Lower lobe of right lung (tissue), 2 donors: ENCODE results near the gene RPLP2. TPM values are rescaled to one million over a fixed set of nuclear protein-coding genes. Genes with fewer than 3 reads are reported as not detected.

ENCODE experiments used
- ATAC-seq, 2 donors: fragments of 200-7000 bp; cut with Tn5 transposase; one replicate each; pipeline ENCODE4 v1.9.1; 2020 to 2022; ENCODE audit warnings: mild to moderate bottlenecking in 2 of 2, moderate library complexity in 2 of 2
- DNase-seq: peaks from one replicate; pipeline ENCODE4 v3.0.0-alpha.2; 2020
- H3K27ac ChIP-seq: fragments of 200-600 bp; one replicate; pipeline ENCODE4 v1.8.0; 2022
- H3K27me3 ChIP-seq: fragments of 200-600 bp; one replicate; pipeline ENCODE4 v1.8.0; 2022; ENCODE audit warnings: low read depth
- H3K36me3 ChIP-seq: fragments of 200-600 bp; one replicate; pipeline ENCODE4 v1.8.0; 2022; ENCODE audit warnings: mild to moderate bottlenecking
- H3K4me1 ChIP-seq: fragments of 200-600 bp; one replicate; pipeline ENCODE4 v1.8.0; 2022
- H3K4me3 ChIP-seq: fragments of 200-600 bp; one replicate; pipeline ENCODE4 v1.8.0; 2022; ENCODE audit warnings: mild to moderate bottlenecking
- H3K9me3 ChIP-seq: fragments of 200-600 bp; one replicate; pipeline ENCODE4 v1.8.0; 2022
- CTCF ChIP-seq: fragments of 200-600 bp; IDR thresholded peaks from one replicate; pipeline ENCODE4 v1.8.0; 2022; ENCODE audit warnings: antibody characterized with exemption, mild to moderate bottlenecking
- intact Hi-C: fragments of 100-400 bp; cut with DNase I; formaldehyde crosslinking; loops from one replicate; pipeline ENCODE4 v1.11.0; 2022
- total RNA-seq: library from RNA; stranded (reverse); fragmentation: NEBNext Ultra II Directional; extraction: Animal tissue kit (Norgen Biotek cat#: 25700); gene quantifications from one replicate; pipeline ENCODE4 v1.2.1, GENCODE V29; 2021
- donor health status: DM: no; HTN: yes; CAD: no; lungs with severe emphysema.

Gene RPLP2
- total RNA-seq, 1 donor from 2014 or later: 1,518 TPM

- no peak overlapping the region for H3K4me3 ChIP-seq
- intact Hi-C loops: no loop called here
These were observed 13.9 kb downstream of the RPLP2 start for GRCh38 chr11:823441-824291.

DNA sequence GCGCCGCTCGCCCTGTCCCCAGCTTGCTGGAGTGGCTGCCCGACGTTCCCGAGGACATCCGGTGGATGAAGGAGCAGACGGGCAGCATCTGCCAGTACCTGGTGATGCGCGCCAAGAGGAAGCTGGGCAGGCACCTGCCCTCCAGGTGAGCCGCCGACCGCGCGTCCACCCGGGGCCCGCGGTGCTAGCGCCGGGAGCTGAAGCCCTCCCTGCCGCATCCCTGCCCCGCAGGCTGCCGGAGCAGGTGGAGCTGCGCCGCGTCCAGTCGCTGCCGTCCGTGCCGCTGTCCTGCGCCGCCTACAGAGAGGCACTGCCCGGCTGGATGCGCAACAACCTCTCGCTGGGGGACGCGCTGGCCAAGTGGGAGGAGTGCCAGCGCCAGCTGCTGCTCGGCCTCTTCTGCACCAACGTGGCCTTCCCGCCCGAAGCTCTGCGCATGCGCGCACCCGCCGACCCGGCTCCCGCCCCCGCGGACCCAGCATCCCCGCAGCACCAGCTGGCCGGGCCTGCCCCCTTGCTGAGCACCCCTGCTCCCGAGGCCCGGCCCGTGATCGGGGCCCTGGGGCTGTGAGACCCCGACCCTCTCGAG lies 14.6 kb downstream of the RPLP2 start:
- Histone ChIP-seq H3K9me3 (no peaks in the 10 kb centered on the region), H3K27ac (no peak overlapping the region), H3K4me1 (peaks cover 65% of the 10 kb centered on the region), H3K4me3 (no peak overlapping the region), H3K27me3 (no peaks in the 10 kb centered on the region), H3K36me3 (peaks cover 42% of the 10 kb centered on the region)
- no peak for ATAC-seq
- intact Hi-C loops: no loop called here
- DNase-seq: no peak
- no peak for TF ChIP-seq CTCF

More at GRCh38 chr11:823441-824291, 13.9 kb downstream of the RPLP2 start:
- Histone ChIP-seq H3K27me3 (no peaks in the 10 kb centered on the region), H3K27ac (no peak overlapping the region), H3K4me1 (peaks cover 61% of the 10 kb centered on the region), H3K36me3 (peaks cover 42% of the 10 kb centered on the region), H3K9me3 (no peaks in the 10 kb centered on the region)
- no peak for DNase-seq
- ATAC-seq: no peak
- TF ChIP-seq CTCF: no peak

GRCh38 chr11:824942-825341 lies 15.2 kb downstream of the RPLP2 start:
- H3K27ac ChIP-seq: peak overlapping the region; percentile 86
- ATAC-seq: no peak

DNA sequence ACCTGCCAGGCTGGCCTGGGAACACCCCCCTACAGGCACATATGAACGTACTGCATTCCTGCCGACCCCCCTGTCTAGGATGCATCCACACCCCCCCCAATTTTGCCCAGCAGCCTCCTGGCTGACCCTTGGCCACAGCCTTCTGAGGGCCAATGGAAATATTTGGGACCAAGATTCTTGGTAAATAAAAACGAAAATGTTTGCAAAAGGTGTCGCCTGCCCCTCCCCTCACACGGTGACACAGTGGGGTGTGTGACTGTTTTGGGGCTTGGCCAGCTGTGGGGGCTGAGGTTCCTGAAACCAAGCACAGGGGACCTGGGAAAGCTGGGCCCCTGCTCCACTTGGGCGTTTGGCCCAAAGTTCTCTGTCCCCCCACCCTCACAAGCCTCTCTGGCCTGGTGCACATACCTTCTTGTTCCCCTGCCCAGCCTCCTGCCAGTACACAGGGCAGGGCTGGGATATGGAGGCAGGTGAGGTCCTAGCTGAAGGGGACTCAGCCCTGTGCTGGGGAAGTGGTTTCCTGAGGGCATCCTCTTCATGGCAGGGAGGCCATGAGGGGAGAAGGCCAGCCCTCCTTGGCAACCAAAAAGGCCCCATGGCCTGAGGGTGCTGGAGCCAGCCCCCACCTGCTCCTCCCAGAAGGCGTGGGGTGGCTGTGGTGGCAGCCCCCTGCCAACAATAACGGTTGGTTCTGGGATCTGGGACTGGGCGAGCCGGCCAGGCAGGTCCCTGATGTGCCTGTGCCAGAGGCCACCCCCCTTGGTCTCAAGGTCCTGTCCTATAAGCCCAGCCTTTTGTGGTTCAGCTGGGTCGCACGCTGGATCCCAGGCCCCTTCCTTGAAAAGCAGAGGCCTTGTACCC lies 15.8 kb downstream of the RPLP2 start:
- Histone ChIP-seq H3K4me3 (no peak overlapping the region), H3K27me3 (no peaks in the 10 kb centered on the region), H3K27ac (peak overlapping the region; percentile 86), H3K36me3 (peaks cover 42% of the 10 kb centered on the region), H3K4me1 (peaks cover 72% of the 10 kb centered on the region), H3K9me3 (no peaks in the 10 kb centered on the region)
- intact Hi-C loops: no loop called here
- ATAC-seq (no peak), DNase-seq (no peak)
- no peak for TF ChIP-seq CTCF

More at GRCh38 chr11:824942-825341, 15.2 kb downstream of the RPLP2 start:
- H3K4me1 ChIP-seq: peaks cover 70% of the 10 kb centered on the region
- TF ChIP-seq CTCF: no peak
- H3K36me3 ChIP-seq: peaks cover 42% of the 10 kb centered on the region
- intact Hi-C loops: no loop called here
- no peak overlapping the region for H3K4me3 ChIP-seq
- no peak for DNase-seq
- no peaks in the 10 kb centered on the region for H3K27me3 ChIP-seq
- no peaks in the 10 kb centered on the region for H3K9me3 ChIP-seq

GRCh38 chr11:826227-826621 lies 16.5 kb downstream of the RPLP2 start:
- Histone ChIP-seq H3K4me1 (peaks cover 72% of the 10 kb centered on the region), H3K4me3 (peak overlapping the region; percentile 58)
- ATAC-seq: no peak

More at GRCh38 chr11:826227-826621, 16.5 kb downstream of the RPLP2 start:
- no peaks in the 10 kb centered on the region for H3K9me3 ChIP-seq
- H3K36me3 ChIP-seq: peaks cover 42% of the 10 kb centered on the region
- H3K27ac ChIP-seq: peak overlapping the region; percentile 86
- DNase-seq: no peak
- intact Hi-C loops: no loop called here
- no peak for TF ChIP-seq CTCF
- no peaks in the 10 kb centered on the region for H3K27me3 ChIP-seq
